Activated CD4-positive, alpha-beta T cell treated with anti-CD3 and anti-CD28 coated beads, Interleukin-2, amount 10 ng/mL, durations not matched to agents 24 days and 14 days (primary cell): Measurements from ENCODE around the gene GPR65. TPM values are rescaled to one million over a fixed set of nuclear protein-coding genes. Genes with fewer than 3 reads are reported as not detected.
A peak's percentile ranks its signal among the peaks of the same experiment; 100 is the strongest.

ENCODE experiments used
- DNase-seq: peaks from one replicate; pipeline ENCODE4 v3.0.0; 2022
- H3K27ac Mint-ChIP-seq: one replicate; pipeline ENCODE4 v1.8.0; 2022; ENCODE audit warnings: mild to moderate bottlenecking, mixed read lengths
- H3K27me3 Mint-ChIP-seq: one replicate; pipeline ENCODE4 v1.8.0; 2022; ENCODE audit warnings: mixed read lengths
- H3K36me3 Mint-ChIP-seq: one replicate; pipeline ENCODE4 v1.8.0; 2022; ENCODE audit warnings: low read depth, mild to moderate bottlenecking, mixed read lengths
- H3K4me1 Mint-ChIP-seq: one replicate; pipeline ENCODE4 v1.8.0; 2021; ENCODE audit warnings: mixed read lengths
- H3K4me3 Mint-ChIP-seq: one replicate; pipeline ENCODE4 v1.8.0; 2022; ENCODE audit warnings: mild to moderate bottlenecking, moderate library complexity, mixed read lengths
- H3K9me3 Mint-ChIP-seq: one replicate; pipeline ENCODE4 v1.8.0; 2021; ENCODE audit warnings: mixed read lengths
- intact Hi-C: fragments of 100-400 bp; cut with micrococcal nuclease; formaldehyde crosslinking; loops from one replicate; pipeline ENCODE4 v1.15.1; 2023
- total RNA-seq: library from RNA; stranded (reverse); gene quantifications from 2 replicates; pipeline ENCODE4 v1.2.3, GENCODE V29; 2022

The GPR65 gene
- total RNA-seq, 1 donor from 2014 or later = 8.3 TPM

DNA sequence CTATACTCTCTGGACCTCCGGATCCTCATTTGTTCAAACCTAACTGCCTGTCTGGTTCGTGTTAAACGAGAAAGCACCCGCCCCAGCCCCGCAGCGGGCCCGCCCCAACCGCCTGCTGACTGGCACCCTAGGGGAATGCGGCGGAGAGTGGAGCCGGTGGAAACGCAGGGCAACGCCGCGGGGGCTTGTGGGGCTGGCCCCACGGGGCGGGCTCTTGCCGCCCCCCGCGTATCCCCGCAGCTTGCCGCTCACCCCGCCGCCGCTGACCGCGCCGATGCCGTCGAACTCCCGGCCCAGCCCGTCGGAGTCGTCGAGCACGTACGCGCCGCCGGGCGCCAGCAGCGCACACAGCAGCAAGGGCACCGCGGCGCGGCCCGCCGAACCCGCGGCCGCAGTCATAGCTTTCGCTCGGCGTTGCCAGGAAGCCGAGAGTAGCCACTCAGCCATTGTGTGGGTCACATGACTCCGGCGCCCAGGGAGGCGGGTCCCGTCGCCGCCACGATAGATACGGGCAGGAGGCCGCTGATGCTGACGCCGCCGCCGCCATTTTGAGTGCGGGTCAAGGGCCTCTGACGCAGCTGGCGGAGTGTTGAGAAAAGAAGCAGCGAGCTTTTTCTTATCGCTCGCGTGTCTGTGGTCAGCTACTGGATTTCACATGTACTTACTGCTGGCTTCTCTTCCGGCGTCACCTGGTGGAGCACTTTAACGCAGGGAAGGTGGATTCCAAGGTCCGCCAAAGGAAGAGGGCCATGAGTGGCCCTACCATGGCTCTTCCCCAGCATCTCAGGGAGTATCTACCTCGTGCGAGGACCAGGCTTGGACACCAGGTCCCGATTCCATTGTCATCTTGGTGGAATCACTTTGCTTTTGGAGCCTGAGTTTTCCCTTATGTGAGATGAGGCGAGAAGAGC lies 12.0 kb upstream of the GPR65 start, which contains the start of gene GALC:
TSS of gene GALC (minus strand) at position 465 of the 911 bp plus-strand sequence. CDS start at position 447, 18 bp downstream.
- H3K4me3 Mint-ChIP-seq = peak within 1 kb of the TSS; percentile 88

DNA sequence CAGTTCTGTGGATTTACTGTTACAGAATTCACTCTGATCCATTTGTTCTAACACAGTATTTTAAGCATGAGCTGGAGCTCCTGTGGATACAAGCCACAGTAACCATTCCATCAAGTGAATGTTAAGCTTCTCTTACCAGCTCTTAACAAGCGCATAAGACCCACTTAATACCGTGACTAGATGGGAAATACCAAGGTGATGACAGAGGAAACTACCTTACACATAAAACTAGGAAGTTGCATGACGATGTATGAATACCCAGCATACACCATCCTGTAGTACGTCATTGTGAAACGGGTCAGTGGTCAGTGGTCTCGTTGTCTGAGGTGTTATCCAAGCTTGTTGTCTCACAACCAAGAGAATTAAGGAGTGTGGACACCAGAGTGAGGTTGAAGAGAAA lies 10.0 kb upstream of the GPR65 start:
- no peaks in the 10 kb centered on the region for H3K36me3 Mint-ChIP-seq
- peak overlapping the region; percentile 49 for H3K4me3 Mint-ChIP-seq
- DNase-seq = peak; percentile 66
- peaks cover 13% of the 10 kb centered on the region for H3K9me3 Mint-ChIP-seq
- peak overlapping the region; percentile 83 for H3K27ac Mint-ChIP-seq
- intact Hi-C loops = no loop called here
- peaks cover 49% of the 10 kb centered on the region for H3K4me1 Mint-ChIP-seq
- H3K27me3 Mint-ChIP-seq = peaks cover 1% of the 10 kb centered on the region

More for the DNA sequence above, 12.0 kb upstream of the GPR65 start, which contains the start of gene GALC:
- peak; percentile 98 for DNase-seq
- H3K9me3 Mint-ChIP-seq = peaks cover 8% of the 10 kb centered on the region
- peak within 1 kb of the TSS; percentile 94 for H3K27ac Mint-ChIP-seq
- no peaks in the 10 kb centered on the region for H3K27me3 Mint-ChIP-seq
- H3K4me1 Mint-ChIP-seq = peaks cover 55% of the 10 kb centered on the region
- H3K36me3 Mint-ChIP-seq = no peaks in the 10 kb centered on the region
- intact Hi-C loops = loop anchor here (1.0 to 2.0 kb wide), 3 partner anchors 13 to 48 kb away; no protein-coding TSS in a partner anchor

DNA sequence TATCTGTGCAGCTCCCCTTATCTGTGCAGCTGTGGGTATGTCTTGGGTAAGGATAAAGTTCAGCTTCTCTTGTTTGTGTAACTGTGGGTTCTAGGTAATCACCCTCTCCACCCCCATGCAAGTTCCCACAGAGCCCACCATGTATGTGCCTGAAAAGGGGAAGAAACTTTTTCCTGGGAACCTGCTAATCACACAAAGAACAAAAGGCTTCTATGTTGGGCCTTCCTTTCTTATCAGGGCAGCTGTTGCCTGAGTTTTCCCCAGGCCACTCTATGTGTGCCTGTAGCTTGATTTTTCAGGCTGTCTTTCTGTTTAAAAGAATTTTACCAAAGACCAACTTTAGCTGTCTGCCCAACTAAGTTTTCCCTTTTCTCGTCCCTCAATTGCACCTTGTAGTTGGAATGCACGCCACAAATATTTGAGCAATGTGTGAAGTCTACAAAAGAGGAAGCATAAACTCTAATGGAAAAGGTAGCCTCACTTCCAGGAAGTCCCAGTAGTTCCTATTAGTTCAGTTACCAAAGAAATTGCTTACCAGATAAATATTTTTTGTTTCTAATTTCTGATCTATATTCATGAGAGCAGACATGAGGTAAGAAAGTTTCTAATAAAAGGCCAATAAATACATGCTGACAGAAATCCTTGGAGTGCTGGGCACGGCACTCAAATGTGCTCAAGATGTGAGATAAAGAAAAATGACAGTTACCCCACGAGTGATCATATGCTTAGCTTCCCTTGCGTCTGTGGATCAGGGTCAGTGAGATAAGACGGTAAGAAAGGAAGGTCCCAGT lies 9.2 kb upstream of the GPR65 start:
- peaks cover 1% of the 10 kb centered on the region for H3K27me3 Mint-ChIP-seq
- H3K9me3 Mint-ChIP-seq = peaks cover 17% of the 10 kb centered on the region
- H3K4me1 Mint-ChIP-seq = peaks cover 46% of the 10 kb centered on the region
- H3K27ac Mint-ChIP-seq = peak overlapping the region; percentile 57
- intact Hi-C loops = no loop called here
- H3K4me3 Mint-ChIP-seq = no peak overlapping the region
- no peaks in the 10 kb centered on the region for H3K36me3 Mint-ChIP-seq
- no peak for DNase-seq

DNA sequence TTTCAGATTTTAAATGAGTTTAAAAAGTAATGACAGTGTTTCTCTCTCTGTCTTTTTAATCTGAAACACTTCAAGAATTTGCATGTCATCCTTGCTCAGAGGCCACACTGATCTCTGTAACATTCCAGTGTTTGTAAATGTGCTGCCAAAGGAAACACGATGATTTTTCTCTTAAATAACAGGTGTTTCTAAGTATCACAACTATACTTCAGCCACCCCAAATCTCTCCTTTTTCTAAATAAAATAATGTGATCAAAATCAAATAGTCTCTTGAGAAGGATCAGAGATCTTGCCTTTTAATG lies 8.7 kb upstream of the GPR65 start:
- Mint-ChIP-seq H3K27ac (no peak overlapping the region), H3K4me1 (peaks cover 45% of the 10 kb centered on the region)

DNA sequence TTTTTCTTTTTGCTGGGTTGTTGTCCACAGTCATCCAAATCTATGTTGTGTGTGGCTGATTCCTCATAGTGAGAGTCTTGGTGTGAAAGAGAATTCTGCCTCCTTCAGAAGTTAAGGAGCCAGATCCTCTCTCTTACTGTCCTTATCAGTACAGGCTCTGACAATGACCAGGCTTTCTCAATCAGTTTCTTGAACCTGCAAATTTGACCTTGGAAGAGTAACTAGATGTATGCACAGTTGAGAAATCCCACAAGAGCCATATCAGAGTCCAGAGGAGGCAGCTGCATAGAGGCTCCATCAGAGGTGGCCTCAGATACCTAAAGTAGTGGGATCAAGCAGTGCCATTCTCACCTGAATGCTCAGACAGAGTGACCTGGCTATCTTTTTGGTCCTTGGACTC lies 6.5 kb upstream of the GPR65 start:
- Mint-ChIP-seq H3K27me3 (peaks cover 1% of the 10 kb centered on the region), H3K4me1 (peaks cover 43% of the 10 kb centered on the region), H3K27ac (no peak overlapping the region), H3K4me3 (no peak overlapping the region), H3K9me3 (peaks cover 26% of the 10 kb centered on the region), H3K36me3 (peaks cover 6% of the 10 kb centered on the region)
- no peak for DNase-seq
- intact Hi-C loops = no loop called here

More for the DNA sequence above, 8.7 kb upstream of the GPR65 start:
- intact Hi-C loops = no loop called here
- H3K9me3 Mint-ChIP-seq = peaks cover 17% of the 10 kb centered on the region
- no peak overlapping the region for H3K4me3 Mint-ChIP-seq
- no peaks in the 10 kb centered on the region for H3K36me3 Mint-ChIP-seq
- DNase-seq = no peak
- H3K27me3 Mint-ChIP-seq = peaks cover 1% of the 10 kb centered on the region

DNA sequence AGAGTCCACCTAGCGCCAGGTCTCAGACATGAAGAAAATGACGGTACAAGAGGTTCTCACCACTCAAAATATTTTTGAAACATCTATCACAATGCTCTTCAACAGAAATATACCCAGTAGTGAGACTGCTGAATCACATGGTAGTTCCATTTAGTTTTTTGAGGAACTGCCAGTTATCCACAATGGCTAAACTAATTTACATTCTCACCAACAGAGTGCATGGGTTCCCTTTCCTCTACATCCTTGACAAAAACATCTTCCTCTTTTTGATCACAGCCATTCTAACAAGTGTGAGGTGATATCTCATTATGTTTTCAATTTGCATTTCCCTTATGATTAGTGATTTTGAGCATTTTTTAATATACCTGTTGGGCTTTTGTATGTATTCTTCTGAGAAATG lies 5.7 kb upstream of the GPR65 start:
- Mint-ChIP-seq H3K4me1 (peaks cover 38% of the 10 kb centered on the region), H3K36me3 (peaks cover 6% of the 10 kb centered on the region), H3K27ac (no peak overlapping the region), H3K9me3 (peaks cover 26% of the 10 kb centered on the region), H3K4me3 (no peak overlapping the region), H3K27me3 (peaks cover 1% of the 10 kb centered on the region)
- intact Hi-C loops = no loop called here
- no peak for DNase-seq

DNA sequence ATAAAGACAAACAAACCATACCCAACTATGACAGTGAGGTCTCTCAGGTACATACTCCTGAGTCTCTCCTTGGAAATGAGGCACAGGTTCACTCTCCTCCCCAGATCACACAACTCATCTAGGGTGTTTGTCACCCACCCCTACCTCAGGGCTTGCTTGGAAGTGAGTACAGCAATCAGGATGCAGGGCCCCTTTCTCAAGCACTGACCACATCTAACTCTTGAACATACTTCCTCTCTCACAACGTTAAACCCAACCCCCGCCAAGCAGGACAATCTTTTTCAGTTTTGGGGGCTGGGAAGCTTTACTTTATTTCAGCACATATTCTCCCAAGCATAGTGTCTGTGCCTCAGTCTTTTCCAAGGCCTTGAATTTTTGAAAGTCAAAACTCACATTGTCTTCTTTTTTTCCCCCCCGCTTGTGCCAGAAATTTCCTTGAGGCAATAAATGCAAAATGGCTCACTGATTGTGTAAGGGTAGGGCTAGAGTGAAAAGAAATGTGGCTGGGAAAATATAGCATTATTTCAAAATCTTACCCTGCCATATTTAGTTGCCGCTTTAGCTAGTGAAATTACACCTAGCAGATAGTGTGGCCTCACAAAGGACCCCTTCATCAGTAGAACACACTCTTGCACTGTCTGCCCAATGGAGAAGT lies 2.4 kb upstream of the GPR65 start:
- Mint-ChIP-seq H3K27me3 (peaks cover 1% of the 10 kb centered on the region), H3K27ac (peak overlapping the region; percentile 88), H3K4me1 (peaks cover 33% of the 10 kb centered on the region), H3K36me3 (peaks cover 8% of the 10 kb centered on the region), H3K9me3 (peaks cover 19% of the 10 kb centered on the region), H3K4me3 (peak overlapping the region; percentile 42)
- DNase-seq = no peak
- intact Hi-C loops = loop anchor here (10.0 kb wide), 1 partner anchor 562 kb away; the partner anchor contains the start of gene ZC3H14

DNA sequence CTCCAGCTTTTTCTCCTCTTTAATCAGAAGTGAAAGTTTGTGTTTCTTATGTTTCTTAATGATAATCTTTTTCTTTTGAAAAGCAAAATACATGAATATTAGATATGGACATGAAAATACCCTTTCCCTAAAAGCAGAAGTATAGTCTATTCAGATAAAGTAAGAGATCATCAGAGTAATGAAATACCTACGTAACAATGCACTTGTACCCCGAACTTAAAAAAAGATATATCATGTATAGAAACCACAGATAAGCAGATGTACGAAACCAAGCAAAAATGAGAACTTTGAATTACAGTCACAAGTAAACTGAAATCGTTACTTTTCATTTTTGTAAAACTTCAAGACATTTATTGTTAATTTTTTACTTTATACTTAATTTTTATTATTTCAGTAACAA lies 1.5 kb upstream of the GPR65 start:
- Mint-ChIP-seq H3K36me3 (peaks cover 15% of the 10 kb centered on the region), H3K27ac (no peak overlapping the region), H3K27me3 (no peaks in the 10 kb centered on the region), H3K9me3 (peaks cover 21% of the 10 kb centered on the region), H3K4me1 (peaks cover 40% of the 10 kb centered on the region), H3K4me3 (no peak overlapping the region)
- no peak for DNase-seq
- intact Hi-C loops = loop anchor here (10.0 kb wide), 1 partner anchor 561 kb away; the partner anchor contains the start of gene ZC3H14

DNA sequence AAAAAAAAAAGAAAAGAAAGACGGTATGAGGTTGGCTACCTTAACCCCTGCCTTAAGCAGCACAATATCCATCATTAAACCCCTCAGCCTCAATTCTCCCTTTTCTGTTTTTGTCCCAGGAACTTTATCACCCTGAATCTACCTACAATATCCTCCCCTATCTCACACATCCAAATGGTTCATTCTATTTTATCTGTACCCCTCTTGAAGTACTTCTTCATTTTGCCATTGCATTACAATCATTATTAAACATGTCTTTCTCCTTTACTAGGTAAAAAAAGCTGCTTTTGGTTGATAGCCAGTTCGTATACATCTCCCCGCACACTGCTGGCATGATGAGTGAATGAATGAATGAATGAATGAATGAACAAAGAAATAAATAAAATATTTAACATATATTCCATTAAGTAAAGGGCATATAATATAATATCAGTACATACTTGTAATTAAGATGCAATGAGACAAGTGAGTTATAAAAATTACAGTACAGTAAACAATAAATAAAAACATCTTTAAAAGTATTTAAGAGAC lies 364 bp upstream of the GPR65 start:
- Mint-ChIP-seq H3K27me3 (no peaks in the 10 kb centered on the region), H3K9me3 (peaks cover 16% of the 10 kb centered on the region), H3K4me1 (peaks cover 49% of the 10 kb centered on the region), H3K27ac (peak overlapping the region; percentile 82), H3K36me3 (peaks cover 24% of the 10 kb centered on the region), H3K4me3 (peak overlapping the region; percentile 87)
- DNase-seq = peak; percentile 46
- intact Hi-C loops = loop anchor here (5.0 to 10.0 kb wide), 5 partner anchors 38 to 1953 kb away; partner anchors contain the start of genes SPATA7, TDP1 and ZC3H14

DNA sequence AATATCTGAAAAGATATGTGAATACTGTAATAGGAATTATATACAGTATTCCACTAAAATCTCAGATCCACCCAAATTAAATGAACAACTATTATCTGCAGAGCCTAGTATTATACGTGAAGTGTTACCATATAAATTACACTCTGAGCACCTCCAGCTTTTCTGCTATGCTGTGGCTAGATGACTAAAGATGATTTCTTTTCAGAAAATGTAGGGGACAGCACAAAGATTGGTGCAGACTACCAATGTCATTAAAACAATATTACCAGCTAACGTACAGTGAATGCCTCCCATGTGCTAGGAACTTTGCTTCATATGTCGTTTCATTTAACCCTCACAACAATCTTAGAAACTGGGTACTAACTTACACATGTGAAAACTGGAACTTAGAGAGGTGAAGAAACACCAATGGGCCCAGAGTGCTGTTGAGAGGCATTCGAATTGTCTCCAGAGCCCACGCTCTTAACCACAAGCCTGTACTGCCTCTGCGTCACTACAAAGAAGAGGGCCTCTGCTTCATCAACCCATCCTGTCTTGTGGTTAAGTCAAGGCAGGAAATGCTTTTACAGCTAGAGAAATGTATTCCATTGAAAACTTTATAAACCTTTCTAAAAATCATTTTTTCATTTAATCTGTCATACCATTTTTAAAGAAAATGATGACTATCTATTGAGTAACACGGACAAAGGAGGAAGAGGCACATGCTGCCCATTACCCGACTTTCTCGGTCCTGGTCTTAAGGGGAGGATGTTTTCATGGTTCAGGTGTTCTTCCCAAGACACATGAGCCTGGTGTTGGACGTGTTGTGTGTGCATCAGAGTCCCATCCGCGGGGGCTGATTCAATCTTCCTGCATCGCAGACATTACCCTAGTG lies 1.3 kb downstream of the GPR65 start:
- intact Hi-C loops = loop anchor here (1.0 to 10.0 kb wide), 7 partner anchors 13 to 1951 kb away; partner anchors contain the start of genes GALC, SPATA7, TDP1 and ZC3H14
- peaks cover 61% of the 10 kb centered on the region for H3K4me1 Mint-ChIP-seq
- peak overlapping the region; percentile 90 for H3K27ac Mint-ChIP-seq
- peak; percentile 91 for DNase-seq
- H3K9me3 Mint-ChIP-seq = peaks cover 12% of the 10 kb centered on the region
- H3K4me3 Mint-ChIP-seq = peak overlapping the region; percentile 87
- H3K36me3 Mint-ChIP-seq = peaks cover 35% of the 10 kb centered on the region
- H3K27me3 Mint-ChIP-seq = no peaks in the 10 kb centered on the region

DNA sequence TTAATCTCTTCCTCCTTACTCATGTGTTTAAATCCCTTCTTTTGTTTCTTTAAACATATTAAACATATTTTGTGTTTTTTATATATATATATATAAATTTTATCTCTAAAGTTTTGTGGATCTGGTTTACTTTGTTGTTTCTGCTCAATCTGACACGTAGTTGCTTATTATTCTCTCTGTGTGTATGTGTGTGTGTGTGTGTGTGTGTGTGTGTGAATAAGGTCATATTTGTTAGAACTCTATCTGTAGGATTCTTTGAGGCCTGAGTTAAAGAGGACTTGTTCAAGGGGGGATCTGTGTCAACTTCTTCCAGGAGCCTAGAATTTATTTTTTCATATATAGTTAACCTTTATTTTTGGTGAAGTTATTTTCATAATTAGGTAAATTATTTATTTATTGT lies 2.7 kb downstream of the GPR65 start:
- intact Hi-C loops = loop anchor here (5.0 to 10.0 kb wide), 5 partner anchors 35 to 1950 kb away; partner anchors contain the start of genes SPATA7, TDP1 and ZC3H14
- peak overlapping the region; percentile 74 for H3K4me3 Mint-ChIP-seq
- H3K9me3 Mint-ChIP-seq = peaks cover 7% of the 10 kb centered on the region
- H3K4me1 Mint-ChIP-seq = peaks cover 65% of the 10 kb centered on the region
- peak overlapping the region; percentile 73 for H3K27ac Mint-ChIP-seq
- peaks cover 44% of the 10 kb centered on the region for H3K36me3 Mint-ChIP-seq
- no peaks in the 10 kb centered on the region for H3K27me3 Mint-ChIP-seq
- peak; percentile 56 for DNase-seq

DNA sequence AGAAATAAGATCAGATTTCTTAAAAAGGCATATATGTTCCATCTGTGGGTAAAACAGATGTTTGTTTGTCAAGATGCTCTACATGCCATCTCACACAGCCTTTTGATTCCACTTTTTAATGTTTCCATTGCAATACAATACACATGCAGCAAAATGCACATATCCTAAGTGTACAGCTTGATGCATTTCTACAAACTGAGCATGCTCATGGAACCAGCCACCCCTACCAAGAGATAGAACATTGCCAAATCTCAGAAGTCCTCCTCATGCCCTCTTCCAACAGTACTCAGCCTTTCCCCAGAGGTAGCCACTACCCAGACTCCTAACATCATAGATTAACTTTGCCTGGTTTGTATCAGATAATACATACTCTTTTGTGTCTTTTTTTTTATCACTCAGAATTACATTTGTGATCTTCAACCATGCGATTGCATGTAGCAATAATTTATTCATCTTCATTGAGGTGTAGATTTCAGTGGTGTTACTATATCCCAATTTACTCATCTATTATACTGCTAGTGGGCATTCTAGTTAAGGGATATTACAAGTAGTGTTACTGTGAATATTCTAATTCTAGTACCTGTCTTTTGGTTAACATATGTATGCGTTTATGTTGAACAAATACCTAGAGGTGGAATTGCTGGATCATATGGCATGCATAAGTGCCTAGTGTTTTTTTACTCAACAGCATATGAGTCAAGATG lies 3.3 kb downstream of the GPR65 start:
- H3K4me1 Mint-ChIP-seq = peaks cover 62% of the 10 kb centered on the region
- peaks cover 3% of the 10 kb centered on the region for H3K9me3 Mint-ChIP-seq
- H3K27ac Mint-ChIP-seq = peak overlapping the region; percentile 82
- peak; percentile 58 for DNase-seq
- H3K4me3 Mint-ChIP-seq = peak overlapping the region; percentile 74
- peaks cover 41% of the 10 kb centered on the region for H3K36me3 Mint-ChIP-seq
- no peaks in the 10 kb centered on the region for H3K27me3 Mint-ChIP-seq
- intact Hi-C loops = loop anchor here (5.0 to 10.0 kb wide), 5 partner anchors 34 to 1949 kb away; partner anchors contain the start of genes SPATA7, TDP1 and ZC3H14
